GM12864 (cell line): ENCODE measurements around the gene RASA2.

Experiments used
- DNase-seq: peaks from one replicate; pipeline ENCODE4 v3.0.0-alpha.2; 2011; ENCODE audit warnings: low read depth
- H3K4me3 ChIP-seq: 2 replicates; pipeline ENCODE4 v1.5.1; 2011; ENCODE audit warnings: mild to moderate bottlenecking, low read depth, low read length, control low read depth
- TF ChIP-seq, protein P1 (sequence below): IDR thresholded peaks from 2 replicates; pipeline ENCODE4 v1.5.1; 2011; ENCODE audit warnings: low read depth, mild to moderate bottlenecking, moderate library complexity, low read length, control low read depth, inconsistent platforms; ENCODE audit errors: missing control alignments

Gene RASA2

DNA sequence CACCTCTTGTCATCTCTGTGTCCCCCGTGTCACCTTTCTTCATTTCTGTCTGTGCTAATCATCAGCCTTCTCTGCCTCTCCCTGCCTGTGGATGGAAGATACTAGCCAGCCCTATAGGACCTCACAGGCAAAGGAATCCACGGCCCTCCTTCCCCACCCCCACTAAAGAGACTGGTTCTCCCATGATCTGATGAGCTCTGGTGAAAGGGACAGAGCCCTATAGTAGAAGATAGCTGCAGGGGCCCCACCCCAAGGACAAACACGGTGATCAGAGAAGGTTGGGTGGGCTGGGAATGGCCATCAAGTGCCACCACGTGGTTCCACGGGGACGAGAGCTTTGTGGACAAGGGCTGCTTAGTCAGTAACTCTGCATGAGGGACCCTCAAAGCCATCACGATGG, 27.8 kb upstream of the RASA2 start:
- TF ChIP-seq, protein P1, sequence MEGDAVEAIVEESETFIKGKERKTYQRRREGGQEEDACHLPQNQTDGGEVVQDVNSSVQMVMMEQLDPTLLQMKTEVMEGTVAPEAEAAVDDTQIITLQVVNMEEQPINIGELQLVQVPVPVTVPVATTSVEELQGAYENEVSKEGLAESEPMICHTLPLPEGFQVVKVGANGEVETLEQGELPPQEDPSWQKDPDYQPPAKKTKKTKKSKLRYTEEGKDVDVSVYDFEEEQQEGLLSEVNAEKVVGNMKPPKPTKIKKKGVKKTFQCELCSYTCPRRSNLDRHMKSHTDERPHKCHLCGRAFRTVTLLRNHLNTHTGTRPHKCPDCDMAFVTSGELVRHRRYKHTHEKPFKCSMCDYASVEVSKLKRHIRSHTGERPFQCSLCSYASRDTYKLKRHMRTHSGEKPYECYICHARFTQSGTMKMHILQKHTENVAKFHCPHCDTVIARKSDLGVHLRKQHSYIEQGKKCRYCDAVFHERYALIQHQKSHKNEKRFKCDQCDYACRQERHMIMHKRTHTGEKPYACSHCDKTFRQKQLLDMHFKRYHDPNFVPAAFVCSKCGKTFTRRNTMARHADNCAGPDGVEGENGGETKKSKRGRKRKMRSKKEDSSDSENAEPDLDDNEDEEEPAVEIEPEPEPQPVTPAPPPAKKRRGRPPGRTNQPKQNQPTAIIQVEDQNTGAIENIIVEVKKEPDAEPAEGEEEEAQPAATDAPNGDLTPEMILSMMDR, result no peak
- no peak for DNase-seq
- no peak overlapping the region for H3K4me3 ChIP-seq

DNA sequence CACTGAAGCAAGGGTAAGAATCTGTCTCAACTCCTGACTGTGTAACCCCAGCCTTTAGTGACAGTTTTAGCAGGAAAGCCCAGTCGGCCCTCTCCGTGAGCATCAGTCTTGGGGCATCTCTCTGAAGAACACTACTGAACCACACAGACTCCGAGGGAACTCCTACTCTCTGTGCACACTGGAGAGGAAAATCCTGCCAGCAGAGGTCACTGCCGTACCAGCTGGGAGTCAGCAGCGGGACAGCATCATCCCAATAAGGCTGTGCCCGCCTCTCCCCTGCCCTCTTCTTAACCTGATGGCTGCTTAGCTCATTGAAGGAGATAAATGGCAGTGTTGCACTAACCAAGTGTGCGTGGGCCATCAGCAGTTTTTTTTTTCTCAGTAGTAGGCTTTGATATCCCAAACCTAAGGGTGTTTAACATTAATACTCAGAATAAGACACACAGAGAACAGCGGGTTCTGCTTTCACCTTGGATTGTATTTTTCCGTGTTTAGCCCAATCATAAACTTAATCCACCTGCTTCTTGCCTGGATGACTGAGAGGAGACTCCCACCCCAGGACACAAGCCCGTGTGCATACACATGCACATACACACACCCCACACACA, 26.6 kb upstream of the RASA2 start:
- peak; percentile 33 for DNase-seq
- TF ChIP-seq, protein P1, result peak; percentile 92
- no peak overlapping the region for H3K4me3 ChIP-seq

DNA sequence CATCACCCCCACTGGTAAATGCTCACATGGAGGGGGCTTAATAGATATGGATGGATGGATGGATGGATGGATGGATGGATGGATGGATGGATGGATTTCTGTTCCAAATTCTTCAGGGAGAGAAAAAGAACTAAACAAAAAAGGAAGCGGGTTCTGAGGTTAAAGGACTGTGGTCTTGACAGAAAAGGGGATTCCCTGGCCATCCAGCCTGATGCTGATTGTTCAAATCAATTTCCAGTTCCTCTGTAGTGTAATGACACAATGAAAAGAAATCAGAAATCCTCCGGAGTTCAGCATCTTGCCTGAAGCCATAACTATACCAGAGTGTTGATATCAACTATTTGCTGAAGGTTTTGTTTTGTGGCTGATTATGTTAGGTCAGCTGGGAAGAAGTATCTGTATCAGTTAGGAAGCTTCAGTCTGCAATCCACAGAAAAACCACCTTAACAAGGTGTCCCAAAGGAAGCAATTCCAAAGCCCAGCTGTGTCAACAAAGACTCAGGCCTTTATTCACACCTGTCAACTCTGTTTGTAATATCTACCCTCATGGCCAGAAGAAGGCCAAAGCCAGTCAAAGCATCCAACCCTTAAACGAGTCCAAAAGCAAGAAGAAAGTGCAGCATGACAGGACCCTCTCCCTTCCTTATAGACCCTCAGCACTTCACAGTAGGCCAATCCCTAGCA, 24.5 kb upstream of the RASA2 start:
- no peak overlapping the region for H3K4me3 ChIP-seq
- no peak for DNase-seq
- TF ChIP-seq, protein P1, result no peak

DNA sequence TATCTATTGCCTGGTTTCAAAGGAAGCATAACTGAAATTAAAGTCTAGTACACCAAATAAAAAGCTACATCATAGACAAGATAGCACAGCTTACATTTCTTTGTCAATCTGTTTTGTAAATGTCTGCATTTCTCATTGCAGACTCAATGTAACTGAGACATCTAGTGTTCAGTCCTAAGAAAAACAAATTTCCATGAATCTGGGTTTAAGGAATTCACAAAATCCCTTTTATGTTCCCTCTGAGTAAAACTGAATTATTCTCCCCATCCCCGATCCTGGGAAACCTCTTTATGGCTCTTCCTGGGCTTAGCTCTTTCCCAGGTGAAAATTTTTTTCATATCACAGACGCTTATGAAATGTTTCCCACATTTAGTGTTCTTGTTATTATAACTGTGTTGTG, 21.6 kb upstream of the RASA2 start:
- H3K4me3 ChIP-seq, result no peak overlapping the region
- DNase-seq, result no peak
- TF ChIP-seq, protein P1, result no peak

DNA sequence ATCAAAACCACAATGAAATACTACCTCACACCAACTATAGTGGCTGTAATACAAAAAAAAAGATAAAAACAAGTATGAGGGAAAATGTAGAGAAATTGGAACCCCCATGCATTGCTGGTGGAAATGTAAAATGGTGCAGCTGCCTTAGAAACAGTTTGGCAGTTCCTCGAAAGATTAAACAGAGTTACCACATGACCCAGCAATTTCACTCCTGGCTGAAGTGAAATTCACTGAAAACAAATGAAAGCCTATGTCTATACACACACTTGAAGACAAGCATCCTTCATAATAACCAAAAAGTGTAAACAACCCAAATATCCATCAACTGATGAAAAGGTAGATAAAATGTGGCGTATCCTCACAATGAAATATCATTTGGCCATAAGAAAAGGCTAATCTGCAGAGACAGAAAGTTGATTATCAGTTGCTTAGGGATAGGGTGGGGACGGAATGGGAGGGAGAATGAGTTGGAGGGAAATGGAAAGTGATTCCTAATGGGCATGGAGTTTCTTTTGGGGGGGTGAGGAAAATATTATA, 20.1 kb upstream of the RASA2 start:
- H3K4me3 ChIP-seq, result no peak overlapping the region
- DNase-seq, result no peak
- TF ChIP-seq, protein P1, result no peak

DNA sequence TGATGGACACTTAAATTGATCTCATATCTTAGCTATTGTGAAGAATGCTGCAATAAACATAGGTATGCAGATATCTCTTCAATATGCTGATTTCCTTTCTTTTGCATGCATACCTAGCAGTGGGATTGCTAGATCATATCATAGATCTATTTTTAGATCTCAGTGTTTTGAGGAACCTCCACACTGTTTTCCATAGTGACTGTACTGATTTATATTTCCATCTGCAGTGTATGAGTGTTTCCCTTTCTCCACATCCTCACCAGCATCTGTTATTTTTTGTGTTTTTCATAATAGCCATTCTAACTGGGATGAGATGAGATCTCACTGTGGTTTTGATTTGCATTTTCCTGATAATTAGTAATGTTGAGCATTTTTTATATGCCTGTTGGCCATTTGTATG, 17.1 kb upstream of the RASA2 start:
- no peak for DNase-seq
- no peak overlapping the region for H3K4me3 ChIP-seq
- TF ChIP-seq, protein P1, result no peak
